NT2/D1 (cell line): ENCODE data around the gene GALNT16.

Experiments
- DNase-seq: peaks from one replicate; pipeline ENCODE4 v3.0.0-alpha.2; 2011; ENCODE audit warnings: low read depth, low spot score
- H3K27me3 ChIP-seq: 2 replicates; pipeline ENCODE4 v1.6.0; 2011; ENCODE audit warnings: mild to moderate bottlenecking; ENCODE audit not compliant: insufficient read length, insufficient read depth
- H3K36me3 ChIP-seq: 2 replicates; pipeline ENCODE4 v1.6.1; 2011; ENCODE audit warnings: mild to moderate bottlenecking, low read length, mixed read lengths; ENCODE audit not compliant: insufficient read depth, insufficient read length
- H3K4me1 ChIP-seq: 2 replicates; pipeline ENCODE4 v1.5.1; 2011; ENCODE audit not compliant: insufficient read depth, insufficient read length
- H3K4me3 ChIP-seq: 2 replicates; pipeline ENCODE4 v1.5.1; 2011; ENCODE audit warnings: low read depth; ENCODE audit not compliant: insufficient read length
- H3K9ac ChIP-seq: 2 replicates; pipeline ENCODE4 v1.6.0; 2011; ENCODE audit warnings: low read depth; ENCODE audit not compliant: insufficient read length
- H3K9me3 ChIP-seq: 2 replicates; pipeline ENCODE4 v1.5.1; 2011; ENCODE audit warnings: mild to moderate bottlenecking, low read length; ENCODE audit not compliant: insufficient read depth
- SUZ12 ChIP-seq: IDR thresholded peaks from 2 replicates; pipeline ENCODE4 v1.6.1; 2011; ENCODE audit not compliant: insufficient read length, insufficient read depth; ENCODE audit errors: extremely low read depth
- YY1 ChIP-seq: IDR thresholded peaks from 2 replicates; pipeline ENCODE4 v1.6.1; 2011; ENCODE audit not compliant: insufficient read length, insufficient read depth
- ZNF274 ChIP-seq: IDR thresholded peaks from 2 replicates; pipeline ENCODE4 v1.6.1; 2011; ENCODE audit warnings: mild to moderate bottlenecking, low read depth, low read length

Gene GALNT16

DNA sequence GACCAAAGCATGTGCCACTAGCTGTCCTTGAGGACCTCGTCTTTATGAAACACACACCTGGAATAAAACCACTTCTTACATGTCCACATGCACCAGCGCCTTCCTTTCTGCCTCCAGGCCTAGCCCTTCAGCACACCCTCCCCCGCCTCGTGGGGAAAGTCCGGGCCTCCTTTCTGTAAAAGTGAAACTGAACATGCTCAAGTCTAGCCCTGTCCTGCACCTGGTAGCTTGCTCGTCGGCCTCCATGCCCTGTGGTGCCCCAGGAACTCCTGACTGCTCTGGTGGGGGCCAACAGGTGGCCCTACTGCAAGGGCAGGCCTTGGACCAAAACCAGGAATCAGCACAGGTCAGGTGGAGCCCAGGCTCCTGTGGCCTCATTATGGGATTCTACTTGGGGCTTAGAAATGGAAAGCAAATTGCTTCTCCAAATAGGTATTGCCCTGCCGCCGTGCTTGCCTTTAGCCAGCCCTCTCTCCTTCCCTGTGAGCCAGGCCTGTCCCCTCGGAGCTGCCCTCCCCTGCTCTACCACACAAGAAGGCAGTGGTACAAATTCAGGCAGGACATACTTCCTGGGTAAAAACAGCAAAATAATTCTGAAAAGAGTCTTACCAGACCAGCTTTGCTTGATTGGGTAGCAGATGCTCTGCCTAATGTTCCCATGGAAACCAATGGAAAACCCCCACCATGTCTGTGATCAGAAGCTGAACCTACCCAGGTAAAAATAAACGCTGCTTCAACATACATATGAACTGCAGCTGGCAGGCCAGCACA, 94.6 kb downstream of the GALNT16 start:
- H3K4me3 ChIP-seq, result no peak overlapping the region
- H3K4me1 ChIP-seq, result peaks cover 7% of the 10 kb centered on the region
- TF ChIP-seq ZNF274, result no peak
- H3K27me3 ChIP-seq, result no peaks in the 10 kb centered on the region
- H3K9ac ChIP-seq, result peak overlapping the region; percentile 9
- no peaks in the 10 kb centered on the region for H3K36me3 ChIP-seq
- no peaks in the 10 kb centered on the region for H3K9me3 ChIP-seq
- no peak for DNase-seq

DNA sequence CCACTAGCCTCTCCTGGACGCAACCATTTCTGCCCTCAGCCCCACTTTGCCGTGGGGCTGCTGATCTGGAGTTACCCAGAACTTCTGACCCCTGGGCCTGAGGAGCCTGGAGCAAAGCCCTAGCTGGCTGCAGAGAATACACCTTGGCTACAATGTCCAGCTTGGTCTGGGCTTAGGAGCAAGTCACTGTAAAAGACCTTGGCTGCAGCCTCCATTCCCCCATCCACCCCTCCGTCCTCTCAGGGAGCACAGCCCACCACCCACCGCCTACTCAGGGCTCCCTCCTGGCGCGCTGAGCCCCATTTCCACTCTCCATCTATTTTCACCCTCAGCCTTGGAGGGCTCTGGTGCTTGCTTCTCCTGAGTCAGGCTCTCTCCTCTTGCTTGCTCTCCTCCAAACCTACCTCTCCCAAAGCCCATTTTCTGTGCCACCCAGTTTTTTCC, 95.2 kb downstream of the GALNT16 start:
- no peak for DNase-seq
- Histone ChIP-seq H3K27me3 (no peaks in the 10 kb centered on the region), H3K9ac (no peak overlapping the region), H3K36me3 (no peaks in the 10 kb centered on the region), H3K4me1 (peaks cover 7% of the 10 kb centered on the region), H3K9me3 (no peaks in the 10 kb centered on the region), H3K4me3 (no peak overlapping the region)
- TF ChIP-seq YY1, result no peak
- no peak for TF ChIP-seq SUZ12
- TF ChIP-seq ZNF274, result no peak

DNA sequence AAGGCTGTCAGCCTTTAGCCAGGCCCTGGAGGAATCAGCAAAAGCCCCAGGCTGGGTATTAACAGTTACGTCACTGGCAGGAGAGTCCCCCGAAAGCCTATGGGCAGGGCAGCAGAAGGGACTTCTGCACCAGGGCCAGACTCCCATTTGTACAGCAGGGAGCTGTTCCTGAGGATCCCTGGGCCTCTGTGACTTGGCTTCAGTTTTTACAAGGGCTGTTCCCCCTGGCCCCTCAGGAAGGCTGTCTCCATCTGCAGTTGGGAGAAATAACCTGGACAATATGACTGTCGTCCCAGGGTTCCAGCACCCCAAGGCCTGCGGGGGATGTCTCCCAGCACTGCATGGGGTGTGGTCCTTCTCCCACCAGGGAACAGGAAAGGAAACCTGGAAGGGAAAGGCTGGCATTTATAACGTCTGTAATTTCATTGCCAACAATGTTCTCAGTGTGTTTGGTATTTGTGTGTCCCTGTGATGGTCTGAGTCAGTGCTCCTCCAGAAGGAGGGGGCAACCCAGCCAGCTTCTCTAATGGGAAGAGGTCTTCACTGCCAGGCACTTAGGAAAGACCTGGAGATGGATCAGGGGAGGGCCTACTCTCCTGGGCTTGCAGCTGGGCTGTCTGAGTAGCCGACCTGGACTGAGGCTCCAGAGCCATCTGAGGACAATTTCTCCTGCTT, 95.8 kb downstream of the GALNT16 start:
- no peak overlapping the region for H3K9ac ChIP-seq
- H3K4me1 ChIP-seq, result peaks cover 6% of the 10 kb centered on the region
- no peak overlapping the region for H3K4me3 ChIP-seq
- no peaks in the 10 kb centered on the region for H3K27me3 ChIP-seq
- DNase-seq, result no peak
- no peaks in the 10 kb centered on the region for H3K36me3 ChIP-seq
- no peaks in the 10 kb centered on the region for H3K9me3 ChIP-seq
- TF ChIP-seq SUZ12 (no peak), YY1 (no peak), ZNF274 (no peak)

DNA sequence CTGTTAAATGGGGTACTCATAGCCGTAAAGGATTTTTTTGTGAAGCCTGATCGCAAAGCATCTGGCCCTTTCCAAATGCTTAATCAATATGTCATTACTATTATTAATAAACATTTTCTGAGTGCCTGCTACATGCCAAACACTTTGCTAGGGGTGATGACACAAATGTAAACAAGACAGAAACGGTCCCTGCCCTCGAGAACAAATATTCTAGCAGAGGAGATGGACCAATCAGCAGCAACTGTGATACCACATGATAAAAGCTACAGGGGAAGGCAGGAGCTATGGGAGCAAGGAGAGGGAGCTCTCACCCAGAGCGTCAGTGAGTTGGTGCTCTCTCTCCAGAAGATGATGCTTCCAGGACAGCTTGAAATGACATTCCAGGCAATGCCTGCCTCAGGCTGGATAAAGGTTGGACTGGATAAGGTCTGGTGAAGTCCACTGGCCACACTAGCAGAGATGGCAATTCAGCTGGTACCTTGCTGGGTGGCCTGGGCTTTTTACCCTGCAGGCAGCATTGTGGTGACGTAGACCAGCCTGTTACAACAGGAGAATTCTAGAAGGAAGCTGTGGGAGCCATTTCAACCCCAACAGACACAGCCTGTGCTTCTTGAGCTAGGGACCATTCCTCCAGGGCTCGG, 97.1 kb downstream of the GALNT16 start:
- Histone ChIP-seq H3K9ac (no peak overlapping the region), H3K36me3 (no peaks in the 10 kb centered on the region), H3K4me3 (no peak overlapping the region), H3K4me1 (peaks cover 2% of the 10 kb centered on the region), H3K27me3 (no peaks in the 10 kb centered on the region), H3K9me3 (no peaks in the 10 kb centered on the region)
- no peak for DNase-seq
- no peak for TF ChIP-seq YY1
- TF ChIP-seq ZNF274, result no peak
- no peak for TF ChIP-seq SUZ12

DNA sequence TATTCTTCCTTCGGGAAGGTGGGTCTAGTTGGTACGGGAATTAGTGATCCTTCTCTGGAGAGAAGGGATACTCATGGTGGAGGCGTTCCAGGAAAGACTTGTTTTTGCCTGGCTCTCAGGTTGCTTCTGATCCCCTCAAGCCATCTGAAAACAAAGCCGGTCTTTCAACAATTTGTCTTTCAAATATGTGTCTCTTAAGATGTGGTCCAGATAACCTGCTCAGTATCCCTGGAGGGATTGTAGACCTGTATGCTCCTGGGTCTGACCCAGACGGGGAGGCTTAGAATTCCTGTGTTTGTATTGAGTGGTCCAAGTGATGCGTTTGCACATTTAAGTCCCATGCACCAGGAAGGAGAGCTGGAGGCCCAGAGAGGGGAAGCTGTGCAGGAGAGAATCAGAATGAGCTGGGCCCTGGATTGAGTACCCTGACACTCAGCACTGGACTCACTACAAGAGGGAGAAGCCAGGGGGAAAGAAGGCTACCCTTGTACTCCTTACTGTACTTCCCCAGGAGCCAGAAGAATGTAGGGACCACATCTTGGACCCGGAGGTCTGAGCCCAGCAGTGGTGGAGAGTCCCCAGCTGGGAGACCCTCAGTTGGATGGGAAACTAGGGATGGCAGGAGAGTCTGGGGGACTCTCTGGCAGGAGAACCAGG, 97.7 kb downstream of the GALNT16 start:
- no peak for DNase-seq
- no peak overlapping the region for H3K9ac ChIP-seq
- no peaks in the 10 kb centered on the region for H3K9me3 ChIP-seq
- no peaks in the 10 kb centered on the region for H3K4me1 ChIP-seq
- no peaks in the 10 kb centered on the region for H3K36me3 ChIP-seq
- no peak overlapping the region for H3K4me3 ChIP-seq
- TF ChIP-seq ZNF274, result no peak
- TF ChIP-seq YY1, result no peak
- TF ChIP-seq SUZ12, result no peak
- no peaks in the 10 kb centered on the region for H3K27me3 ChIP-seq

DNA sequence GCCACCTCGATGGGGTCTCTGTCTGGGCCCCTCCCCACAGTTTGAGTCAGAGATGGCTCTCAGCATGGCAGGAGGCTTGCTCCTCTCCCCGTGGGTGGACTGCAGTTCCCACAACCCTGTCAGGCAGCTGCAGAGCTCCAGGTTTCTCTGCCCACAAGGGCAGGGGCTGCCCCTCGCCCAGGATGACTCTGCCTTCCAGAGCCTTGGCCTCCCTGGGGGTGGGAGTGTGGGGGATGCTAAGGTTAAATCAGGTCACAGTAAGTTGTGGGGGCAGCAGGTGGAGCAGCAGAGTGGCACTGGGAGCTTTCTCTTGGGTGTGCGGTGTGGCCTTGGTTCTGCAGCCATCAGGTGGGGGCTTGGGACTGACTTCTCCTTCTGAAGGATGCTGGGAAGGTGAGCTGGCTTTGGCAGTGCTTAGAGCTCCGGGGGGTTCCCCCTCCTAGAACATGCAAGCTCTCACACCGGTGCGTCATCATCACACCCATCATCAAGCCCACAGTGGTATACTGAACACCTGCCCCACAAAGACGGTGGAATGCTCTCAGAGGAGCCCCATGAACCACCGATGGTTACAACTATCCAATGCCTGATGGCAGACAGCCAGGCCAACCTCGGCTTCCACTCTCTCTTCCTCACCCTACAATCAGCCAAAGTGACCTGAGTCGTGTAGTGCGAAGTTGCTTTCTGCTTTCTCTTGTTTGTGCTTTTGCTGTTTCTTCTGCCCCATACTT, 98.4 kb downstream of the GALNT16 start:
- DNase-seq, result no peak
- Histone ChIP-seq H3K27me3 (no peaks in the 10 kb centered on the region), H3K9ac (no peak overlapping the region), H3K9me3 (no peaks in the 10 kb centered on the region), H3K4me1 (no peaks in the 10 kb centered on the region), H3K36me3 (no peaks in the 10 kb centered on the region), H3K4me3 (no peak overlapping the region)
- TF ChIP-seq ZNF274 (no peak), SUZ12 (no peak), YY1 (no peak)
